Left renal pelvis (tissue), 4 donors: Measurements from ENCODE around the gene ABLIM2. TPM values are rescaled to one million over a fixed set of nuclear protein-coding genes. Genes with fewer than 3 reads are reported as not detected.
"Not testable (repeated sequence)": the region's sequence is repeated elsewhere in the genome, so short reads cannot be mapped to it uniquely, and the experiment has no call there.

Source experiments
- DNase-seq, 4 donors: peaks; one replicate each; pipeline ENCODE4 v3.0.0-alpha.2; 2013; ENCODE audit warnings: low read depth in 4 of 4, low spot score in 3 of 4
- polyA plus RNA-seq, 4 donors: library from polyadenylated mRNA; unstranded; fragments of 120-200 nt; gene quantifications; one replicate each; pipeline ENCODE4 v1.2.1, GENCODE V29; 2013; ENCODE audit not compliant: insufficient read length in 4 of 4

Gene ABLIM2
- polyA plus RNA-seq, 4 donors, result 1.8 to 7.0 (median 6.1) TPM

DNA sequence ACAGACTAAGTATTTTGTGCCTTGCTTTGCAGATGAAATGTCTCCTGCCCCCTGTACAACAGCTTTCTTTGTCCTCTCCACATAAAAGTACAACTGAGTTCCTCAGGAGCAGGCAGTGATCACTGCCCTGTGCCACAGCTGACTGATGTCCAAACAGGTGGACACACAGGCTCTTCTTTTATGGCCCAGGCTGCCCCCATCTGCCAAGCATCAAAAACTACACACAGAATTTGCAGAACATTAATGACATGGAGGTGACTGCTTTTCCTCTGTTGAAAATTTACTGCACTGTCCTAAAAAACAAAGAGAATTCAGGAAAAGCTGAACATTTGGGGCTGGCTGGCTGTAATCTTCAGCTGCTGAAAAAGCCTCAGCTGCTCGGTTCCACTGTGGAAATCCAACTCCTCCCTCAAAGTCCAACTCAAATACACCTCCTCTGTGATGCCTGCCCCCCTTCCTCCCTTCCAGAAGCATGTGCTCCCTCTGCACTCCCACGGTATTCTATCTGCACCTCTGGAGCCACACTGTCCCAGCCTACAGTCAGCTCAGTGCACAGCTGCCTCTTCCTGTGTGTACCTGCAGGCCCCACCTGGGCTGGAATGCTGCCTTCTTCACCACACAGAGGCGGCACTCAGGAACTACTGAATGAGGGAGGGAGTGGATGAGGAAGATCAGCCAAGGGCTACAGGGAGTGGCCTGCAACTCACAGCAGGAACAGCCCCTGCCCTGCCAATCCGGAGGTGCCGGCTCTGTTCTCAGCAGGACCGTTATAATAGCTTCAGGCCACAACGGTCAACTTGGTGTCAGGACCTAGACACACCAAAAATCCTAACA, 229.3 kb downstream of the ABLIM2 start:
- DNase-seq, result no peak

DNA sequence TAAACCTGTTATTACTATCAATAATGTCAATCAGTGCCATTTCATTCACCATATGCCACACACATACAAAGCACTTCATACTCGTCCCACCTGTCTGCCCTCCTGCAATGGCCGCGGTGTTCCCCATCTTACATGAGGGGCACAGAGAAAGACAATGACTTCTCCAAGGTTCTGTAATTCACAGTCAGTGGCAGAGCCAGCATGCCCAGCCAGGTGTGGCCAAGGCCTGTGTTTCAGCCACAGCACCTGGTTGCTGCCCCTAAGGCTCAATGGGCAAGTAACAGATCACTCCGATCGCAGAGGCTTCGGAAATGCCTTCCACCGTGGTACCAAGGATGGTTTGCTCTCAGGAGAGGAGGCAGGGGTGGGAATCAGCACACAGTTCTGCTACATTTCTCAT, 229.9 kb downstream of the ABLIM2 start:
- DNase-seq, result no peak

DNA sequence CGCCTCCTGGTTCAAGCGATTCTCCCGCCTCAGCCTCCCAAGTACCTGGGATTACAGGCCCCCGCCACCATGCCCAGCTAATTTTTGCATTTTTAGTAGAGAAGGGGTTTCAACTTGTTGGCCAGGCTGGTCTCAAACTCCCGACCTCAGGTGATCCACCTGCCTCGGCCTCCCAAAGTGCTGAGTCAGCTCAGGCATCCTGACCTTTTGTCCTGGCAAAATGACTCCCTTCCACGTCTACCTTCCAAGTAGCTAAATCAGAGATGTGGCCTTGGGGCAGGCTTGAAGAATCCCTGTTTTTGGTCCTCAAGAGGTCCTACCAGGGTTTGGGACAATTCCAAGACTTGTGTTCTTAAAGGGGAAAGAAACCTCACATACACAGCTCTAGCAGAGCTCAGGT, 231.8 kb downstream of the ABLIM2 start:
- DNase-seq, result no peak

DNA sequence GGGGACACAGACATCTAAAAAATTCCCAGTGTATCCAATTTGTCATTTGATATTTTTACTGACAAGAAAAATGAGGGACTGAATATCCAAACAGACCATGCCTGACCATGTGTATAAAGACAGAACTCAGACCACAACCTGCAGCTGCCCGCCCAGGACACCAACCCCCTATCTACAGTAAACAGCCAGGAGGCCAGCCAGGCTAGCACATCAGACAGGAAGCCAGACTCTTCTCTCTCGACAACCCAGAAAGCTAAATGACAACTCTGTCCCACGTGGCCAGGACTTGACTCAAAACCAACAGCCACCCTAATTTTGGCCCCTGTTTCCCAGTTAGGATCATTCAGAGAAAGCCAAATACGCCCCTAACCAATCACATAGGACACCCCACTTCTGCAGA, 234.0 kb downstream of the ABLIM2 start:
- no peak for DNase-seq

DNA sequence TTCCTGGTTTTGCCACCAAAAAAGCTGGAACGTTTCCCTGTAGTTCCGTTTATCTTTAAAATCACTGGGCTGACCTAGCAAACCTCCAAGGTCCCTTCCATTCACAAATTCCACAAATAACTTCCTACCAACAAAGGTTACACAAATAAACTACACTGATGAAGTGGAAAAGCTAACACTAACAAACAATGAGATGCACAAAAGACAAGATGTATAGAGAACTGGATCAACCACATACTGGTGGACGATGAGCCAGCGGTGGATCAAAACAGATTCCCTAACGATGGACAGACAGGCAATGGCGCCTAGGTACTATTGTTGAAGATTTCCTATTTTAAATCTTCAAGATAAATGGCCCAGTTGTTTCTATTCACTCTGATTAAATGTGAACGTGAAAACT, 234.4 kb downstream of the ABLIM2 start:
- no peak for DNase-seq

DNA sequence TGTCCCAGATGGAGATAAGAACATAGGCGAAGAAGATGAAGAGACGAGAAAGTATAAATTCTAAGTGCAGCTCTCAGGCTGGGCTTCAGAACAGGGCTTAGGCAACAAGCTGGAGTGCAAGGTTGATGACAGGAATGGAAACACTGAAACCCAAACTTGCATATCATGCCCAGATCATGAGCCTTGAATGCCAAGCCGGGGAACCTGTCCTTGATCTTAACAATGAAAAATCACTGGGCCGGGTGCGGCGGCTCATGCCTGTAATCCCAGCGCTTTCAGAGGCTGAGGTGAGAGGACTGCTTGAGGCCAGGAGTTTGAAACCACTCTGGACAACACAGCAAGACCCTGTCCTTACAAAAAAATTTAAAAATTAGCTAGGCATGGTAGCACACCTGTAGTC, 236.1 kb downstream of the ABLIM2 start:
- DNase-seq, result no peak

DNA sequence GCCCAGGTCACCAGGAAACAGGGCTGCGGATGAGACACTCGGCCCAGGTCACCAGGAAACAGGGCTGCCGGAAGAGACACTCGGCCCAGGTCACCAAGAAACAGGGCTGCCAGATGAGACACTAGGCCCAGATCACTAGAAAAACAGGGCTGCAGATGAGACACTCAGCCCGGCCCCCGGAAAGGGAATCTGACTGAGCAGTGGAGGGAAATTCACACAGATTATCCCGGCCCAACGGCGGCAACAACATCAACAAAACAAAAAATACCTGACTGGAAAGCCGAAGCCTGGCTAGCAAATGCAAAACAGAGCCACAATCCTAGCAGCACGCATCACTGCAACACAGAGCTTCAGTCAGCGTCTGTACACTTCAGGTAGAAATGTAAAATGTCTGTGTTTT, 239.6 kb downstream of the ABLIM2 start:
- no peak for DNase-seq

DNA sequence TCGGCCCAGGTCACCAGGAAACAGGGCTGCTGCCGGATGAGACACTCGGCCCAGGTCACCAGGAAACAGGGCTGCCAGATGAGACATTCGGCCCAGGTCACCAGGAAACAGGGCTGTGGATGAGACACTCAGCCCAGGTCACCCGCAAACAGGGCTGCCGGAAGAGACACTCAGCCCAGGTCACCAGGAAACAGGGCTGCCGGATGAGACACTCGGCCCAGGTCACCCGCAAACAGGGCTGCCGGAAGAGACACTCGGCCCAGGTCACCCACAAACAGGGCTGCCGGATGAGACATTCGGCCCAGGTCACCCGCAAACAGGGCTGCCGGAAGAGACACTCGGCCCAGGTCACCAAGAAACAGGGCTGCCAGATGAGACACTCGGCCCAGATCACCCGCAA, 240.4 kb downstream of the ABLIM2 start:
- not testable (repeated sequence) for DNase-seq

DNA sequence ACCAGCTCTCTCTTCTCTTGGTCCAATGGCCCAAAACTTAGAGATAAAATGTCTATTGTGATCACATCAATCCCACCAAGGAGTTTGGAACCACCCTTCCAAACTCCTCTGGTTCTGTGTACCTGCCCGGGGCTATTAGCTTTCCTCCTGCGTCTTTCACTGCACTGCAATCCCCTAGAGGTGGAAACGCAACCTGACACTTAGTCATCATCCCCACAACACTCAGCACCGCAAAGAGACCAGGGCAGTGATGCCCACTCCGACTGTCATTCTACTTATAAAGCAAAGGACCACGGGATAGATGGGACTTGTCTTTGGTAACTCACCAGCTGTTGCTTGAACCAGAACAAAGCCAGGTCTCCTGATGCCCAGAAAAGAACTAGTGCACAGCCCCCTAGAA, 240.9 kb downstream of the ABLIM2 start:
- no peak for DNase-seq

DNA sequence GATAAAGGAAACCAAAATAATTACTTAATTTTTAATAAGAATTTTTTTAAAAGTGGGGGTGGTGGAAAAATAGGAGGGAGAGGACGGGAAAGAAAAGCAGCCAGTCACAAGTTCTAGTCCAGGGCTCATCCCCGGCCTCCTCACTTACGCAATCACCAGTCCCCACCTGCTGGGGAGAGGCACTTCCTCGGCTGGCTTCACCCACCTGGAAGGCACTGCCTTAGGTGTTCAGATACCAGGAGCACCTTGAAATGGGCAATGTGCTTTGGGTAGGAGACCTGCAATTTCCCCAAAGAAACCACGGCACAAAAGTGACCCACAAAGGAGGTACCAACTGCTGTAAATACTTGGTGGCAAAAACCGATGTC, 242.8 kb downstream of the ABLIM2 start:
- DNase-seq, result no peak

Other genes with a start within 250 kb of the ABLIM2 start
- 10 to 100 TPM; 20.0 to 45.8 (median 26.3) TPM for gene AFAP1, start 219.0 kb downstream of the ABLIM2 start, polyA plus RNA-seq
- gene SH3TC1, start 40.5 kb upstream of the ABLIM2 start, polyA plus RNA-seq, result 10 to 100 TPM in 3 of 4 donors, 1 to 10 TPM in 1; 5.3 to 28.7 (median 22.9) TPM
- gene HTRA3, start 110.9 kb upstream of the ABLIM2 start, polyA plus RNA-seq, result 10 to 100 TPM in 3 of 4 donors, 1 to 10 TPM in 1; 8.8 to 52.8 (median 13.6) TPM